Neural cell (in vitro differentiated cells): ENCODE measurements around the gene FBXL17.

Experiments used
- EP300 ChIP-seq: fragments of 450-650 bp; conservative IDR thresholded peaks from 2 replicates; pipeline ENCODE4 v1.6.1; 2014; ENCODE audit warnings: antibody characterized with exemption, mild to moderate bottlenecking, moderate library complexity; ENCODE audit not compliant: poor library complexity, severe bottlenecking
- EZH2 ChIP-seq: fragments of 200-600, 300-800 bp; shearing (Covaris generic), sonication (generic); IDR thresholded peaks from 2 replicates; pipeline ENCODE4 v1.6.1; 2014; ENCODE audit warnings: antibody characterized with exemption, low read length, borderline replicate concordance, mild to moderate bottlenecking; ENCODE audit not compliant: insufficient read depth, poor library complexity, severe bottlenecking
- MXI1 ChIP-seq: fragments of 450-650 bp; conservative IDR thresholded peaks from 2 replicates; pipeline ENCODE4 v1.6.1; 2014; ENCODE audit warnings: antibody characterized with exemption, mild to moderate bottlenecking; ENCODE audit not compliant: poor library complexity, severe bottlenecking
- POLR2AphosphoS5 ChIP-seq: IDR thresholded peaks from 2 replicates; pipeline ENCODE4 v1.6.1; 2012
- RAD21 ChIP-seq: fragments of 450-650 bp; conservative IDR thresholded peaks from 2 replicates; pipeline ENCODE4 v1.6.1; 2014; ENCODE audit warnings: antibody characterized with exemption, mild to moderate bottlenecking, moderate library complexity
- SMC3 ChIP-seq: fragments of 450-650 bp; conservative IDR thresholded peaks from 2 replicates; pipeline ENCODE4 v1.6.1; 2014; ENCODE audit warnings: antibody characterized with exemption, mild to moderate bottlenecking, moderate library complexity; ENCODE audit not compliant: poor library complexity
- TAF1 ChIP-seq: IDR thresholded peaks from 2 replicates; pipeline ENCODE4 v1.6.1; 2012; ENCODE audit warnings: low read depth
- TF ChIP-seq, protein P1 (sequence below): fragments of 450-650 bp; IDR thresholded peaks from 2 replicates; pipeline ENCODE4 v1.5.1; 2014; ENCODE audit warnings: antibody characterized with exemption, mild to moderate bottlenecking, moderate library complexity; ENCODE audit not compliant: poor library complexity, severe bottlenecking
- TF ChIP-seq, protein P2 (sequence below): IDR thresholded peaks from 2 replicates; pipeline ENCODE4 v1.6.1; 2012; ENCODE audit warnings: borderline replicate concordance

DNA sequence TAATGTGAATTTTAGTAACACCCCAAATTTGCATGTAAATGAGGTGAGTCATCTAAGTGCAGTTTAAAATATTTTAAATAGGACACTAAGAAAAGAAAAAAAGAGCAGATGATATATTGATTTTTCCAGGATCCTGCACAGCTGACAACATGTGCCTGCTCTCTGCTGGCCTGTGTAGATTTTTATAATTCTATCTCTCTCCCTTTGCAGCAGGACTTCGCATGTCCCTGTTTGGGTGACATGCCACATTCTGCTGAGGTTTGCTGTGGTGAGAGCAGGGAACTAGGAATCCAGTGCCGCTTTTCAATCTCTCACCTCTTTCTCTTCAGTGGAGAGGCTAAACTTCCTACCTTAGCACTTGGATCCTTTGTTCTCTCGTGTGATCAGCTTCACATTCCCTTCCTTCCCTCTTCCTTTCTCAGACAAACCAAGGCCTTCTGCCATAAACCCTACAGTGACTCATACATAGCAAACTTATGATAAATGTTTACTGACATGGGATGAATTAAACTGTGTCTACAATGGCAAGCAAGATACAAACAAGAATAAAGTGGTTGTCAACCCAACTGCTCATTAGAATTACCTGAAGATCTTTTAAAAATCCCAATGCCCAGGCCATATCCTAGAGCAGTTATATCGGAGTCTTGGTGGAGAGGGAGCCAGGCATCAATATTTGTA lies 512.3 kb downstream of the FBXL17 start:
- TF ChIP-seq, protein P1, sequence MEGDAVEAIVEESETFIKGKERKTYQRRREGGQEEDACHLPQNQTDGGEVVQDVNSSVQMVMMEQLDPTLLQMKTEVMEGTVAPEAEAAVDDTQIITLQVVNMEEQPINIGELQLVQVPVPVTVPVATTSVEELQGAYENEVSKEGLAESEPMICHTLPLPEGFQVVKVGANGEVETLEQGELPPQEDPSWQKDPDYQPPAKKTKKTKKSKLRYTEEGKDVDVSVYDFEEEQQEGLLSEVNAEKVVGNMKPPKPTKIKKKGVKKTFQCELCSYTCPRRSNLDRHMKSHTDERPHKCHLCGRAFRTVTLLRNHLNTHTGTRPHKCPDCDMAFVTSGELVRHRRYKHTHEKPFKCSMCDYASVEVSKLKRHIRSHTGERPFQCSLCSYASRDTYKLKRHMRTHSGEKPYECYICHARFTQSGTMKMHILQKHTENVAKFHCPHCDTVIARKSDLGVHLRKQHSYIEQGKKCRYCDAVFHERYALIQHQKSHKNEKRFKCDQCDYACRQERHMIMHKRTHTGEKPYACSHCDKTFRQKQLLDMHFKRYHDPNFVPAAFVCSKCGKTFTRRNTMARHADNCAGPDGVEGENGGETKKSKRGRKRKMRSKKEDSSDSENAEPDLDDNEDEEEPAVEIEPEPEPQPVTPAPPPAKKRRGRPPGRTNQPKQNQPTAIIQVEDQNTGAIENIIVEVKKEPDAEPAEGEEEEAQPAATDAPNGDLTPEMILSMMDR, result no peak
- TF ChIP-seq EP300 (no peak), TAF1 (no peak), EZH2 (no peak), RAD21 (no peak), SMC3 (no peak), MXI1 (no peak), POLR2AphosphoS5 (no peak)
- TF ChIP-seq, protein P2, sequence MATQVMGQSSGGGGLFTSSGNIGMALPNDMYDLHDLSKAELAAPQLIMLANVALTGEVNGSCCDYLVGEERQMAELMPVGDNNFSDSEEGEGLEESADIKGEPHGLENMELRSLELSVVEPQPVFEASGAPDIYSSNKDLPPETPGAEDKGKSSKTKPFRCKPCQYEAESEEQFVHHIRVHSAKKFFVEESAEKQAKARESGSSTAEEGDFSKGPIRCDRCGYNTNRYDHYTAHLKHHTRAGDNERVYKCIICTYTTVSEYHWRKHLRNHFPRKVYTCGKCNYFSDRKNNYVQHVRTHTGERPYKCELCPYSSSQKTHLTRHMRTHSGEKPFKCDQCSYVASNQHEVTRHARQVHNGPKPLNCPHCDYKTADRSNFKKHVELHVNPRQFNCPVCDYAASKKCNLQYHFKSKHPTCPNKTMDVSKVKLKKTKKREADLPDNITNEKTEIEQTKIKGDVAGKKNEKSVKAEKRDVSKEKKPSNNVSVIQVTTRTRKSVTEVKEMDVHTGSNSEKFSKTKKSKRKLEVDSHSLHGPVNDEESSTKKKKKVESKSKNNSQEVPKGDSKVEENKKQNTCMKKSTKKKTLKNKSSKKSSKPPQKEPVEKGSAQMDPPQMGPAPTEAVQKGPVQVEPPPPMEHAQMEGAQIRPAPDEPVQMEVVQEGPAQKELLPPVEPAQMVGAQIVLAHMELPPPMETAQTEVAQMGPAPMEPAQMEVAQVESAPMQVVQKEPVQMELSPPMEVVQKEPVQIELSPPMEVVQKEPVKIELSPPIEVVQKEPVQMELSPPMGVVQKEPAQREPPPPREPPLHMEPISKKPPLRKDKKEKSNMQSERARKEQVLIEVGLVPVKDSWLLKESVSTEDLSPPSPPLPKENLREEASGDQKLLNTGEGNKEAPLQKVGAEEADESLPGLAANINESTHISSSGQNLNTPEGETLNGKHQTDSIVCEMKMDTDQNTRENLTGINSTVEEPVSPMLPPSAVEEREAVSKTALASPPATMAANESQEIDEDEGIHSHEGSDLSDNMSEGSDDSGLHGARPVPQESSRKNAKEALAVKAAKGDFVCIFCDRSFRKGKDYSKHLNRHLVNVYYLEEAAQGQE, result no peak
